ENCODE measurements around the gene EPB41L5.

The EPB41L5 gene

GRCh38 chr2:120219291-120219690 lies 206.4 kb downstream of the EPB41L5 start:
- H3K27me3 ChIP-seq (ENCODE audit: insufficient read depth, poor library complexity, severe bottlenecking) = no peaks in the 10 kb centered on the region
- TF ChIP-seq REST (IDR thresholded peaks at IDR 0.05; ENCODE audit: insufficient replicate concordance, low read depth) (no peak), POLR2AphosphoS5 (IDR thresholded peaks at IDR 0.05; ENCODE audit: low read depth) (no peak), GABPA (IDR thresholded peaks at IDR 0.05; ENCODE audit: low read depth) (no peak), SPI1 (IDR thresholded peaks at IDR 0.05; ENCODE audit: borderline replicate concordance, low read depth) (no peak)
- TF ChIP-seq, protein P1, sequence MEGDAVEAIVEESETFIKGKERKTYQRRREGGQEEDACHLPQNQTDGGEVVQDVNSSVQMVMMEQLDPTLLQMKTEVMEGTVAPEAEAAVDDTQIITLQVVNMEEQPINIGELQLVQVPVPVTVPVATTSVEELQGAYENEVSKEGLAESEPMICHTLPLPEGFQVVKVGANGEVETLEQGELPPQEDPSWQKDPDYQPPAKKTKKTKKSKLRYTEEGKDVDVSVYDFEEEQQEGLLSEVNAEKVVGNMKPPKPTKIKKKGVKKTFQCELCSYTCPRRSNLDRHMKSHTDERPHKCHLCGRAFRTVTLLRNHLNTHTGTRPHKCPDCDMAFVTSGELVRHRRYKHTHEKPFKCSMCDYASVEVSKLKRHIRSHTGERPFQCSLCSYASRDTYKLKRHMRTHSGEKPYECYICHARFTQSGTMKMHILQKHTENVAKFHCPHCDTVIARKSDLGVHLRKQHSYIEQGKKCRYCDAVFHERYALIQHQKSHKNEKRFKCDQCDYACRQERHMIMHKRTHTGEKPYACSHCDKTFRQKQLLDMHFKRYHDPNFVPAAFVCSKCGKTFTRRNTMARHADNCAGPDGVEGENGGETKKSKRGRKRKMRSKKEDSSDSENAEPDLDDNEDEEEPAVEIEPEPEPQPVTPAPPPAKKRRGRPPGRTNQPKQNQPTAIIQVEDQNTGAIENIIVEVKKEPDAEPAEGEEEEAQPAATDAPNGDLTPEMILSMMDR (IDR thresholded peaks at IDR 0.05; ENCODE audit: insufficient read depth, low read length) = no peak
- H3K27ac ChIP-seq (replicated peaks) = no peak overlapping the region
- H3K4me3 ChIP-seq (replicated peaks; ENCODE audit: insufficient read depth, low read length) = no peak overlapping the region
- DNase-seq (ENCODE audit: low read depth in 1 of 2, low spot score in 1 of 2) = no peak

GRCh38 chr2:120219766-120220165 lies 206.9 kb downstream of the EPB41L5 start:
- no peak for DNase-seq (ENCODE audit: low read depth in 1 of 2, low spot score in 1 of 2)
- no peaks in the 10 kb centered on the region for H3K27me3 ChIP-seq (ENCODE audit: insufficient read depth, poor library complexity, severe bottlenecking)
- H3K27ac ChIP-seq (replicated peaks) = no peak overlapping the region
- TF ChIP-seq, protein P1 (IDR thresholded peaks at IDR 0.05; ENCODE audit: insufficient read depth, low read length) = no peak
- TF ChIP-seq REST (IDR thresholded peaks at IDR 0.05; ENCODE audit: insufficient replicate concordance, low read depth) (no peak), POLR2AphosphoS5 (IDR thresholded peaks at IDR 0.05; ENCODE audit: low read depth) (no peak), GABPA (IDR thresholded peaks at IDR 0.05; ENCODE audit: low read depth) (no peak), SPI1 (IDR thresholded peaks at IDR 0.05; ENCODE audit: borderline replicate concordance, low read depth) (no peak)
- no peak overlapping the region for H3K4me3 ChIP-seq (replicated peaks; ENCODE audit: insufficient read depth, low read length)

DNA sequence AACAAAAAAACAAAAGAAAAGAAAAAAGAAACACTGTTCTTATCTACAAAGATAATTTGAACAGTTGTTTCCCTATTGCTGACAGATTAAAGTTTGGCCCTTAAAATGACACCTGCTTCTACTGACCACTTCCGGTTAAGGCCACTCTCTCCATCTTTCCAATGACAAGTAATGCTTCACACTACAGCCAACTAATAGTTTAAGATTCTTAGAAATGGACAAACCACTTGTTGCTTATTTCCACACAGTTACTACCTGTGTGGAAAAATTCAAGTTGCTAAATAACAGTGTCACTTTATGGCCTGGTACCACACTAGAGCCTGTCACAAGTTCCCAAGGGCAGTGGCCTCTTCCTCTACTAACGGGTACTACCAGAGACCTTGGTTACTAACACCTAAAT lies 207.9 kb downstream of the EPB41L5 start:
- peak in 1 of 2 experiments; percentile 10 for DNase-seq (ENCODE audit: low read depth in 1 of 2, low spot score in 1 of 2)
- TF ChIP-seq POLR2AphosphoS5 (IDR thresholded peaks at IDR 0.05; ENCODE audit: low read depth) = no peak
- TF ChIP-seq REST (IDR thresholded peaks at IDR 0.05; ENCODE audit: insufficient replicate concordance, low read depth) = no peak
- no peak for TF ChIP-seq GABPA (IDR thresholded peaks at IDR 0.05; ENCODE audit: low read depth)
- TF ChIP-seq SPI1 (IDR thresholded peaks at IDR 0.05; ENCODE audit: borderline replicate concordance, low read depth) = no peak
- TF ChIP-seq, protein P1 (IDR thresholded peaks at IDR 0.05; ENCODE audit: insufficient read depth, low read length) = no peak
- Histone ChIP-seq H3K27ac (replicated peaks) (no peak overlapping the region), H3K4me3 (replicated peaks; ENCODE audit: insufficient read depth, low read length) (no peak overlapping the region), H3K27me3 (ENCODE audit: insufficient read depth, poor library complexity, severe bottlenecking) (no peaks in the 10 kb centered on the region)
